Peyer's patch (tissue), 4 donors: ENCODE data around the gene CNNM2.

Source experiments
- CTCF ChIP-seq, 6 experiments: fragments of 450-650 bp in 4 of 6; fragments of 200-600 bp in 2 of 6; sonication (generic) in 1 of 6; IDR thresholded peaks; one replicate each; pipeline ENCODE4 v1.5.1; 2017 to 2019; ENCODE audit warnings: antibody characterized with exemption in 6 of 6, mild to moderate bottlenecking in 3 of 6, moderate library complexity in 1 of 6
- POLR2A ChIP-seq, 2 donors: fragments of 450-650 bp; IDR thresholded peaks; one replicate each; pipeline ENCODE4 v1.5.1; 2017; ENCODE audit warnings: antibody characterized with exemption in 2 of 2, mild to moderate bottlenecking in 2 of 2, moderate library complexity in 2 of 2

GRCh38 chr10:103100620-103101019 lies 182.5 kb downstream of the CNNM2 start:
- TF ChIP-seq POLR2A (IDR thresholded peaks at IDR 0.05) (no peak), CTCF (IDR thresholded peaks at IDR 0.05) (no peak)
